ENCODE results near the gene CRLF1.

CRLF1 gene

DNA sequence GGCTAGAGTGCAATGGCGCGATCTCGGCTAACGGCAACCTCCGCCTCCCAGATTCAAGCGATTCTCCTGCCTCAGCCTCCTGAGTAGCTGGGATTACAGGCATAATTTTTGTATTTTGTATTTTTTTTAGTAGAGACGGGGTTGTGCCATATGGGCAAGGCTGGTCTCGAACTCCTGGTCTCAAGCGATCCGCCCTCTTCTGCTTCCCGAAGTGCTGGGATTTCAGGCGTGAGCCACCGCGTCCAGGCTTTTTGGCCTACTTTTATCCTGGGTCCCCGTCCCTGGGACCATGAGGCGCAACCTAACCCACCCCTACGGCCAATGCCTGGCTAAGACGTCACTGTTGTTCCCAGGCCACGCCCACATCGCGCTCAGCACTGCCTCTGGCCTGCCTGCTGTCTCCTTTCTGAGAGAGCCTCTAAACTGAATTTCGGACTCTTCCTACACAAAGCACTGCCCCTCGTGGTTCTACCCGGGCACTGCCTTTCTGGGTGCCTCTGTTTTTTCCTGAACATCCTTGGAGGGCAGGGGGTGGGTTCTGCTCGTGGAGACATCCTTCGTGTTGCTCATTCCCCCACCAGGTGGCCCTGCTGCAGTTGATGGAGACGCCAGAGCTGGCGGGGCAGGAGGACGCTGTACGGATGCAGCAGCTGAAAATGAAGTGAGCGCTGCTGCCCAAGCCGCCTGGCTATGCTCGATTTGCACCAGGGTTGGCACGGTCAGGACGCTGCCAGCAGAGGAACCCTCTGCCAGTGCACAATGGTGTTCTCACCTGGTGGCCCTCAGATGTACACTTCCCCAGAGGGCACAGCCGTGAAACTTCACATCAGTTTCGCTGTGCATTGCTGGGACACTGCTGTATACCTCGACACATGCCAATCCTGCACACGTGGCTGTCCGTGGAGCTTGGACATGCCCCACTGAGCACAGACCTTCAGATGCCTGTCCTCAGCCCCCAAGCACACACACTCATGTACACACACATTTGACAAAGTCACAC is 16.0 kb downstream of the CRLF1 start:
- DNase-seq, result no peak

DNA sequence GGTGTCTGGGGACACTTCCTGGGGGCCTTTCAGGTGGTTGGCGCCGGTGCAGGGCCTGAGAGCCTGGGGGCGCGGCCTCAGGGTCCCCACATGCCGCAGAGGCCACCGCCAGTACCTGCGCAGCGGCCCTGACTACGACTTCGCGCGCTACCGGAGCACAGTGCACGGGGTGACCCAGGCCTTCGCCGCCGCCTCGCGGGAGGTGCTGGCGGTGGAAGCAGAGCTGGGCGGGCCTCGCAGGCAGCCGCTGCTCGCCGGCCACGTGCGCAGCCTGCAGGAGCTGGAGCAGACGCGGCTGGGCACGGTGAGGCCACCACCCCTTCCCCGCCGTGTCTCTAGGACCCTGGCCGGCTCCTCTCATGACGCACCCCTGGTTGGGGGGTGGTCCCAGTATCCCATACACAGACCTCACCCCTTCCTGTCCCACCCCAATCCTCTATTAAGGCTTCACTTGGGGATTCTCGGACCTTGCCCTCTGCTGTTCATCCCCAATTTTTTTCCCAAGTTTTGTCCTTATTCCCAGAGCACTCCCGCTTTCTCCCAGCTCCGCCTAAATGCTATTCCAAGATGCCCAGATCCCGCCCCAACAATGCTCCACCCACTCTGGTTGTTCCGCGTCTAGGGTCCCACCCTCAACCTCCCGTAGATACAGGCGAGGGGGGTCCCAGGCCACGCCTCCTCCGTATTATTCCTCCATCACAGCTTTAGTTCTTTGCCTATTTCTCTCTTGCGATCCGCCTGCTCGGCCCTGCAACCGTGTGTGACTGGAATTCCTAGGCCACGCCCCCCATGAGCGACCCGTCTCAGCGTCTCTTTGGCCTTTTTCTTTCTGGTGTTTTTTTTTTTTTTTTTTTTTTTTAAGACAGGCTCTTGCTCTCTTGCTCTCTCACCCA is 17.0 kb downstream of the CRLF1 start:
- DNase-seq, result no peak

DNA sequence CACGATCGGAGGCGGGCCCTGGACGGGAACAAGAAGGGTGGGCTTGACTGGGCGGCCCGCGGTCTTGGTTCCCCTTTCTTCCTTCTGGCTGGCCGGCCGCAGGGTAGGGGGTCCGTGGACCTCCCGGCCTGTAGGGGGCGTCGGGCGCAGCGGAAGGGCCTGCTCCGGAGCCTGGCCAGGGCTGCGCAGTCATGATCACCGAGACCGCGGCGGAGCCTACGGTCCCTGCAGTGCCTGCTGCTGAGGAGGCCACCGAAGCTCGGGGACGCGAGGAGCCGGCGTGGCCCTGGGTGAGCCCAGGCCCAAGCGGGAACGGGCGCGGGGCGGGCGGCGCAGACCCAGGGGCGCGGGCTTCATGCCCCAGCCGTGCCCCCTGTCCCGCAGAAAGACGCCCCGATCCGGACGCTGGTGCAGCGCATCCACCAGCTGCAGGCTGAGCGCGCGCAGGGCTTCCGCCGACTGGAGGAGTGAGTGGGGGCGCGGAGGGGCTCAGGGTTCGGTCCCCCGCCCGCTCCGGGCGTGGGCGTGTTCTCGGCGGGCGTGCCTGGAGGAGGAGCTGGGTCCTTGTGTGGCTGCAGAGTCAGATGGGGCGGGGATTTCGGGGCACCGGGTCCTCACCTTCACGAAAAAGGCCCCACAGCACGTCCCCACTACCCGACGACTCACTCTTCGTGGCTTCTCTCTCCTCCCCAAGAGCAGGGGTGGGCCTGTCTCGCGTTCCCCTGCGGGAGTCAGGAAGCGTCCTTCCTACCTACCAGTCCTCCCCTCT is 17.8 kb downstream of the CRLF1 start, which contains the start of gene REX1BD:
Gene REX1BD, plus strand, starts transcription at position 188 of the 769 bp plus-strand sequence. Its CDS starts 4 bp downstream, at position 192.
- DNase-seq, result no peak

DNA sequence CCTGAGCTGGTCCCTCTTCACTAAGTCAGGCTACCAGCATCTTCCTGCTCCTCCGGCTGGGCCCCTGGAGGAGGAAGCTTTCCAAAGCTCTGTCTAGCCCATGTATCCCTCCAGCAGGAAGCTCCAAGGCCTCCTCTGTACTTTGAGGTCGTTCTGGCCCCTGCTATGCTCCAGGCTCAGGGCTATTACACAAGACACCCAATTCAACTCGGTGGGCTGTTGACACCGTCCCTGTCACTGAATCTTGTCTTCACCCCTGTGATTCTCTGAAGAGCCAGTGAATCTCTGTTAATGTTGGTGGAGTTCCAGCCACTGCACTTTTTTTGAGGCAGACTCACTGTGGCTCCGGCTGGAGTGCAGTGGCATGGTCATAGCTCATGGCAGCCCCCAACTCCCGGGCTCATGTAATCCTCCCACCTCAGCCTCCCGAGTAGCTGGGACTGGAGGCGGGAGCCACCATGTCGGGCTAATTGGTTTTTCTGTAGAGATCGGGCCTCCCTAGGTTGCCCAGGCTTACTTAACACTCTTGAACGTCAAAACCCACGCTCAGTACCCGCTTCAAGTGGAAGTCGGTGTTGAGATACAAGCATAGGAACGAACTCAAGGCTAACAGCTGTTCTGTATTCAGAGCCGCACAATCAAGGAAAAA is 18.5 kb downstream of the CRLF1 start:
- no peak for DNase-seq

DNA sequence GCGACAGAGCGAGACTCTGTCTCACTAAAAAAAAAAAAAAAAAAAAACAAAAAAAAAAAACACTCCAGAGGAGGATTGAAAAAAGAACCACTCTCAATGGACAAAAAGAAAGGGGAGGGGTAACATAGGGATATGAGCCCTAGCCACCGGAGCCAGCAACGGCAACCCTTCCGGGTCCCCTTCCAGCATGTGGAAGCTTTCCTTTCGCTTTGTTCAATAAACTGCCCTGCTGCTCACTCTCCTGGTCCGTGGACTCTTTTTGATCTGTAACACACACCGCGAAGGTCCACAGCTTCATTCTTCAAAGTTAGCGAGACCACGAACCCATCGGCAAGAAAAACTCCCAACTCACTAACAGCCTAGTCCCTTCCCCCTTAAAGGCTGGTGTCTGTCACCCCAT is 19.0 kb downstream of the CRLF1 start:
- DNase-seq, result no peak

DNA sequence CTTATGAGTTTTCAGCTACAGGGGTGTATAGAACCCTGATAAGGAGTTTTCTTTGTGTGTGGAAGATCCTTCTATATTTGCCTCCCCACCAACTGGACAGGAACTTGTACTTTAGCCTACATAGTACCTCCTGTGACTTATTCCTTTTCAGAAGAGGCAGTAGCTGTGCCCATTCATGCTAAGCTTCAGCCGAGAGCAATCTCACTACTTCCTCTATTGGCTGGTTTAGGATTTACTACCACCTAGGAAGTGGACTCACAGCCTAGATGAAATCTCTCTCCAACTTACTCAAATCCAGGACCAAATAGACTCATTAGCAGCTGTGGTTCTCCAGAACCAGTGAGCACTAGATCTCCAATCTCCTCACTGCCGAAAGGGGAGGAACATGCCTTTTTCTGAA is 20.3 kb downstream of the CRLF1 start:
- DNase-seq, result no peak

DNA sequence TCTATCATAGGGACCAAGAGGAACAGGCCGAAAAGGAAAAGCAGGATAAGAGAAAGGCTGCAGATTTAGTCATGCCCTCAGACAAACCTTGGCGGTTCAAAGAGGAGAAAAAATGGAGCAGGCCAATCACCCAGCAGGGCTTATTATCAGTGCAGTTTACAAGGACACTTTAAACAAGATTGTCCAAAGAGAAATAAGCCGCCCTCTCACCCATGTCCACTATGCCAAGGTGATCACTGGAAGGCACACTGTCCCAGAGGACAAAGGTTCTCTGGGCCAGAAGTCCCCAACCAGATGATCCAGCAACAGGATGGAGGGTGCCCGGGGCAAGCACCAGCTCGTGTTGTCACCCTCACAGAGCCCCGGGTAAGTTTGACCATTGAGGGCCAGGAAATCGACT is 26.3 kb downstream of the CRLF1 start:
- no peak for DNase-seq

DNA sequence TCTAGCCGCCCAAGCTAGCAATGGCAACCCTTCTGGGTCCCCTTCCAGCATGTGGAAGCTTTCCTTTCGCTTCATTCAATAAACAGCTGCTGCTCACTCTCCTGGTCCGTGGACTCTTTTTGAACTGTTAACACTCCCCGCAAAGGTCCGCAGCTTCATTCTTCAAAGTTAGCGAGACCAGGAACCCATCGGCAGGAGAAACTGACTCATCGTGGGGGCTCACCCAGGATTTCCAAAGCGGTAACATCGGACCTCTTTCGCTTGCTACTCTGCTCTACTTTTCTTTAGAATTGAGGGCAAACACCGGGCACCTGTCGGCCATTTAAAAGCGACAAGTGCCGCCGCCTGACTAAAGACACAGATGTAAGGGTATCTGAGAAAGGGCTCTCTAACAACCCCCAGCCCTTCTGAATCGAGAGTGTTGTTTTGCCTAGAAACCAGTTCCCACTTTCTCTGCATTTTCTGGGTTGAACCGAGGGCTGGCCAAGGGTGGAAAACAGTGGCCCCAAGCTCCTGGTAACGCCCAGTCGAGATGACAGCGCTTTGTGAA is 29.2 kb downstream of the CRLF1 start:
- no peak for DNase-seq

DNA sequence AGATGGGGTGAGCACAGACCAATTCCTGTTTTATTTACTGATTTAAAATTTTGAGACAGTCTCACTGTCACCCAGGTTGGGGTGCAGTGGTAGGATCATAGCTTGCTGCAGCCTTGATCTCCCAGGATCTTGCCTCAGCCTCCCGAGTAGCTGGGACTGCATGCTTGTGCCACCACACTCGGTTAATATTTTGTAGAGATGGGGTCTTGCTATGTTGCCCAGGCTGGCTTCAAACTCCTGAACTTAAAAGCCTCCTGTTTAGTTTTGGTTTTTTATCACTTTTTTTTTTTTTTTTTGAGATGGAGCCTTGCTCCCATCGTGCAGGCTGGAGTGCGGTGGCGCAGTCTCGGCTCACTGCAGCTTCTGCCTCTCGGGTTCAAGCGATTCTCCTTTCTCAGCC is 30.2 kb downstream of the CRLF1 start:
- no peak for DNase-seq

DNA sequence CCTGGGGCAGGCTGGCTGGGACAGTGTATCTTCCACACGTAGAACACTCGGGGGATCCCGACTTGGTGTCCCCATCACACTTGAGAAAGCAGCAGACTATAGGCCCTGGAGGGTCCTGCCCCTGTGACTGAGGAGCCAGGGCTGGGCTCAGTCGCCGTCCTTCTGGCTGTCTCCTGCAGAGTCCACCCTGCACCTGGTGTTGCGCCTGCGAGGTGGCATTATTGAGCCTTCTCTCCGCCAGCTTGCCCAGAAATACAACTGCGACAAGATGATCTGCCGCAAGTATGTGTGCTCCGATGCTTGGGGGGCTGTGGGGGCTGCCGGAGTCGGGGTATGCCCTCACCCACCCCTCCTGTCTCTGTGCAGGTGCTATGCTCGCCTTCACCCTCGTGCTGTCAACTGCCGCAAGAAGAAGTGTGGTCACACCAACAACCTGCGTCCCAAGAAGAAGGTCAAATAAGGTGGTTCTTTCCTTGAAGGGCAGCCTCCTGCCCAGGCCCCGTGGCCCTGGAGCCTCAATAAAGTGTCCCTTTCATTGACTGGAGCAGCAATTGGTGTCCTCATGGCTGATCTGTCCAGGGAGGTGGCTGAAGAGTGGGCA is 31.8 kb downstream of the CRLF1 start:
- no peak for DNase-seq

DNA sequence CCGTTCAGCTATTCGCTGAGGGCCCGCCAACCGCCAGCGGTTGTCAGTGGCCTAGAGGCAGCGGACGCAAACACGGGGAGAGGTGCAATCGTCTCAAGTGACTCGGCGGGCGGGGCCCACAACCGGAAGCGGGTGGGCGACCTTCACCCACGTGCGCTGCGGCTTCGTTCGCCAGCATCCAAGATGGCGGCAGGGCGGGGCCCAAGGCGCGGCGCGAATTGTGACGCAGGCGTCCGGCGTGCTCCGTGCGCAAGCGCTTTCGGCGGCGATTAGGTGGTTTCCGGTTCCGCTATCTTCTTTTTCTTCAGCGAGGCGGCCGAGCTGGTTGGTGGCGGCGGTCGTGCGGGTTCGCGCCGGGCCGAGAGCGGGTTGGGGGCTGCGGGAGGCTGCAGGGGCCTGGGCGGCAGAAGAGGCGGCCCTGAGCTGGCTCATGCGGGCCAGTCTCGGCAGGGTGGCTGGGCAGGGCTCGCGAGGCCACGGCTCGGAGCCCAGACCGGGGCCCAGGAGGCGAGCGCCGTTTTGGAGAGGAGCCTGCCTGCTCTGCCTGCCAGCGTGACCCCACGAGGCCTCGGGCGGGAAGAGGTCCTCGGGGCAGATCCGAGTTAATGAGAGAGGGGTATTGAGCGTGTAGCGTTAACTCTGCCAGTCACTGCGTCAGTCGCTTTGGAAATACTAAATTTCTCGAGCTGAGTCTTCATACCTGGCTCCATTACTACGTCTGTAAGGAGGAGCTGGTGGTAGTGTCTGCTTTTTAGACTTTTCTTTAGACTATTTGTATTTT is 34.8 kb downstream of the CRLF1 start, which contains the start of gene UBA52:
Gene UBA52, plus strand, starts transcription at position 294 of the 781 bp plus-strand sequence. CDS start 1,444 bp downstream, outside the sequence.
- DNase-seq, result peak; percentile 76

DNA sequence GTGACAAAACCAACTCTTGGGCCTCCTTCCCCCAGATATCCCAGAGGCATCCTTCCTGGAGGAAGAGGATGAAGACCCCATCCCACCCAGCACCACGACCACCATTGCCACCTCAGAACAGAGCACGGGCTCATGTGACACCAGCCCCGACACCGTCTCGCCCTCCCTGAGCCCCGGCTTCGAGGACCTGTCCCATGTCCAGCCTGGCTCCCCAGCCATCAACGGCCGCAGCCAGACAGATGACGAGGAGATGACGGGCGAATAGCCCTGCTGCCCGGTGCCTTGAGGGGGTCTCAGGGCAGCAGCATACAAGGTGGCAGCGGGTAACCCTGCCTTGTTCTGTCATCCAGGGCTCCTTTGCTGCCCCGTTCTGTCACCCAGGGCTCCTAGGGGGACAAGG is 38.2 kb downstream of the CRLF1 start:
- no peak for DNase-seq

DNA sequence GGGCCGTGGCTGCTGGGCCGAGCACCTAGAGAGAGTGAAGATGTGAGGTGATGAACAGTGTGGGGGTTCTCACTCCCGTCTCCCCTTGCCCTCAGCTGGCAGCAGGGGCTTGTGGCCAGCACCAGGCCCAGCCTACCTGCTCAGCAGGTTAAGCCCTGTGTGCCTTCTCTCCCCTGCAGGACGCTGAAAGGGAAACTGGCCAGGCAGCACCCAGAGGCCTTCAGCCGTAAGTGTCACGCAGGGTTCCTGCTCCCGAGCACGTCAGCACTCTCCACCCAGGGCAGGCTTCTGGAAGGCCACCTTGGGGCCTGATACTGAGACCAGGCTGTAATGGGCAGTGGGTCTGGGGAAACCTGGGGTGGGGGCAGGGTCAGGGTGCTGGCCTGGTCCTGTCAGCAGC is 39.6 kb downstream of the CRLF1 start:
- DNase-seq, result no peak

DNA sequence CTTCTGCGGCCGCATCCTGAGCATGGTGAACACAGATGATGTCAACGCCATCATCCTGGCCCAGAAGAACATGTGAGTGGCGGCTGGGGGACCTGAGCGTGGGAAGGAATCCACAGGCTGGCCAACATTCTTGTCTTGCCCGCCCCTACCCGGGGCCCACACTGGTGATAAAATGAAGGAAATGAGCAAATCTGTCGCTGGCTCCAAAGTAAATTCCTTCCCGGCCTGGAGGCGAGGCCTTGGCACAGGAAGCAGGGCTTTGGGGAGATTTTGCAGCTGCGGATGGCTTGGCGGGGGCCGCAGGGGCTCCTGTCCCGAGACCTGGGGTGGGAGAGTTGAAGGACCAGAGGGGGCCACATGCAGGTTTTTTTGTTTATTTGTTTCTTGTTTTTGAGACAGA is 44.5 kb downstream of the CRLF1 start:
- no peak for DNase-seq

DNA sequence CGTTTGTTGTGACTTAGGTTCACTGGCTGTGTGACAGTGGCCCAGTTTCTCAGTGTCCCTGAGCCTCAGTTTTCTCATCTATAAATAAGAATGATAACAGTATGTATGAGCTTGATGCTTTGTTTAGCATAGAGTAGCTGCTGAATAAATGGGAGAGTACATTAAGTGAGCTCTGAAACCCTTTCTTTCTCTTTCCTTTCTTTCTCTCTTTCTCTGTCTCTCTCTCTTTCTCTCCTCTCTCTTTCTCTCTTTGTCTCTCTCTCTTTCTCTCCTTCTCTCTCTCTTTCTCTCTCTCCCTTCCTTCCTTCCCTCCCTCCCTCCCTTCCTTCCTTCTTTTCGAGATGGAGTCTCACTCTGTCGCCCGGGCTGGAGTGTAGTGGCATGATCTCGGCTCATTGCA is 46.9 kb downstream of the CRLF1 start:
- DNase-seq, result no peak

DNA sequence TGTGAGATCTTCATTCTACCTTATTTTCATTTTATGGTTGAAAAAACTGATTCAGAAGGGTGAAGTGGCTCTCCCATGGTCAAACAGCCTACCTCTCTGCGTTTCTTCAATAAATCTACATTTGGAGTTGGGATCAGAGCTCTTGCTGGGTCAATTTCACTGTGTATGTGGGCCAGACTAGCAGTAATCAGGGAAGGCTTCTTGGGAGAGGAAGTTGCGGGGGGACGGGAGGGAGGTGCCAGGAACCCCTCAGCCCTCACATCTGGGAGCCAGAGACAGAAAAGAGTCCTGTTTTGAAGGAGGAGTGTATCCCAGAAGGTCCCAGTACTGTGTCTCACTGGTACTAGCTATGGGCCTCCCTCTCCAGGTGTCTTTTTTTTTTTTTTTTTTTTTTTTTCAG is 48.0 kb downstream of the CRLF1 start:
- DNase-seq, result no peak

DNA sequence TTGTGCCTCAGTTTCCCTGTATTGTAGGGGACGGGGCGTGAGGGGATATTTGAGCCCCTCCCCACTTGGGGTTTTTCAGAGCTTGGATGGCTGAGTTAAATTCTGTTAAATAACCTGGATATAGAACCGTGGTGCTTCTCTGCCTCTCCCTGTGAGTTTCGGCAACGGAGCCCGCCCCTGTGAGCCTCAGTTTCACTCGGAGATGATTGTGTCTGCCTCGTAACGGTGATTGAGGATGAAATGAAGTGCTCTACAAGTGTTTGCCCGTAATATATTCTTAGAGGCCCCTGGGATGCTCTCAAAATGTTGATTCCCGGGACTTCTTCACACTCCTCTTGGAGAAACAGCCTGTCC is 48.4 kb downstream of the CRLF1 start:
- DNase-seq, result no peak

DNA sequence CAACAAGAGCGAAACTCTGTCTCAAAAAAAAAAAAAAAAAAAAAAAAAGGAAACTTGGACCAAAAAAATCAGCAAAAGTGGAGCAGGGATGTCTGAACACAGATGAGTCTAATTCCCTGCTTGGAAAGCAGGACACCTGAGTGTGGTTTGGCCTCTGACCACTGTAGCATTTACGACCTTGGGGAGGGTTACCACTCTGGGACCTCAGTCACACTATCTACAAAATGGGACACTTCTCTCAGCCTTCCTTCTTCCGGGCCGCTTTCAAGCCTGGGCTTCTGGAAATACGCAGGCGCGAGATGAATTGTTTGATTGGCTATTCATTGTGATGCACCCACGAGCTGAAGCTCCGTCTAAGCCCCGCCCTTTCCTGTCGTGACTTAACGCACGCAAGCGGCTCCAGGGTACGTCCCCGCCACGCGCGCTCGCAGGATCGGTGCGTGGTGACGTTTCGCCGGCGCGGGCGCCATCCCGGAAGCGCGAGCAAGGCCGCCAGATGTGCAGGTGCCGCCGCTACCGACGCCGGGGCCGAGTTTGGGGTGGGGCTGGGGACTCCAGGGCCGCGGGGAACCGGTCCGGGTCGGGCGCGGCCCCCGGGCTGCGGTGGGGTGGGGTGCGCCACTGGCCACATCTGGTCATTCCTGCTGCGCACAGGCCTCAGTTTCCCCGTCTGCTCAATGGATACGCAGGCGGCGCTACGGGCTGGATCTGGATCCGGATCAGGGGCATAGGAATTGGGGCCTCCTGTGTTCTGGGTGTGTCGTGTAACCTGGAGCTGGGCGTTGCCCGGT is 49.0 kb downstream of the CRLF1 start, which contains the start of gene KXD1:
Gene KXD1, plus strand, starts transcription at position 460 of the 791 bp plus-strand sequence. CDS start 4,187 bp downstream, outside the sequence.
- peak; percentile 70 for DNase-seq

DNA sequence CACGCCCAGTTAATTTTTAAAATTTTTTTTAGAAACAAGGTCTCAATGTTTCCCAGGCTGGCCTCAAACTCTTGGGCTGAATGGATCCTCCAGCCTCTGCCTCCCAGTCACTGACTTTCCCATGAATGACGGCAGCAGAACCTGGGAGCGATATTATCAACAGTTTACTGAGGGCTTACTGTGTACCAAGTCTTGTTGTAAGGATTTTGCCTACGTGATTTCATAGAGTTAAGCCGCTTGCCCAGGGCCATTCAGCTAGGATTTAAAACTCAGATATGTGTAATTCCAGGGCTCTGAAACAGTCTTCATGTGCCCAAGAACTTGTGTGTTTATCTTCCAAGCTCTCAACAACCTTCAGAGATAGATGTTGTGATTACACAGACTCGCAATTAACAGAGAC is 55.0 kb downstream of the CRLF1 start:
- no peak for DNase-seq
